NCI-H524 (cell line): ENCODE data around the gene LSM6.

Source experiments
- DNase-seq, 2 experiments: peaks; one replicate each; lab custom pipeline; 2025; lab: John Stamatoyannopoulos, UW

LSM6 gene

DNA sequence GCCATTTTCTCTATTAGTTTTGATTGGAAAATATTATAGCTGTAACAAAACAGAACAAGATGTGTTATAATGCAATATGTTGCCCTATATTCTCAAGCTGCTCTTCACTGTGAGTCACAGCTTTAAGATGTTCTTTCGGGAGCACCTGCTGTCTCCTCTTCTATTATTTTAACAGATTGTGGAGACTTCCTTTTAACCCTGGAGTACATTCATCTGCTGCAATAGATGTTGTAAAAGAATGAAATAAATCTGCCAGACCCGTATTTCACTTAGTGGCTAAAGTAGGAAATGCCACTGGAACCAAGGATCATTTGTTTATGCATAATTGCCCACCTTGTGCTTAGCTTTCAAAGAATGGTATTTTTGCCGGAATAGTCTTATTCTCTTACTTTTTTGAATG lies 11.1 kb downstream of the LSM6 start:
- DNase-seq = peak in 1 of 2 experiments; percentile 50

DNA sequence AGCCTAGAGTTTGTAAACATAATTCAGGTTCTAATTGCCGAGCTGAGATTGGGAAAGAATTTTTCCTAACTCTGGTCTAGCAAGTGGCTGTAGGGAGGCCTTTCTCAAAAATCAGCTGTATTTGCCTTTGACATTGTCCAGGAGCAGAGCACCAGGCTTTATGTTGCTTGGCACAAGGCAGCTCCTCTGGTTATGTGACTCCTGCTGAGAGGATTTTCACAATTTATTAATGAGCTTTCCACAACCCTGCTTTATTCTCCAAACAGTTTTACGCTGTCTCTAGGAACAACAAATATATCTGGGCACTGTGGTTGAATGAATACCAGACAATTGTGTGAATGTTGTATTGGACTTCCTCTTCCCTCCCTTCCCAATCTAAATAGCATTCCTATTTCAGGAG lies 14.9 kb downstream of the LSM6 start:
- DNase-seq = no peak

DNA sequence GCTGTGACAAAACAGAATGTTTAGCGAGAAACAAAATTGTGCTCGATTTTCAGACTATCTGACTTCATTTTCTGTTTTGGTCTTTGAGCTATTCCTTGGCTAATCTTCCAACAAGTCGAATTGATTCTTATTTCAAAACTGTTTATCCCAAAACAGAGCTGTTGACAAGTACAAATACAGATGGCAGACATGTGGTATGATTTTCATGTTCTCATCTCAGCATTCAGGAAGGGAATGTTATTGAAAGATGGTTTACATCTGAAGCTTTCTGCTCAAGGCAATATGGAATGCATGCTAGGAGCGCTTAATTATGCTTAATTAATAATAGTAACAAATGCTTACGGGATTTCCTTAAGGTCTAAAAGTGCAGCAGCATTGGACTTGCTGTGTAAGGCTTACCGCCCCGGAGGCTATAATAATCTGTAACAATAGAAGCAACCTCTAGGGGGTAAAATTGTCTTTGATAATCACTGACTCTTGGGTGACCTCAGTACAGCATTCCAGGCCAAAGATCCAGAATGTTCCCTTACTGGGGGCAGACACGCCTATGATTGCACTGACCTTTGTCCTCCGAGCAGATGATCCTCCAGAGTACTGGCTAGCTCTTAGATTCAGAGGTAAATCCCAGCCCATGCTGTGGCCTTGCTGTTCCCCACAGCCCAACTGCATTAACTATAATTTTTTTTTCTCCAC lies 16.4 kb downstream of the LSM6 start:
- DNase-seq = no peak

DNA sequence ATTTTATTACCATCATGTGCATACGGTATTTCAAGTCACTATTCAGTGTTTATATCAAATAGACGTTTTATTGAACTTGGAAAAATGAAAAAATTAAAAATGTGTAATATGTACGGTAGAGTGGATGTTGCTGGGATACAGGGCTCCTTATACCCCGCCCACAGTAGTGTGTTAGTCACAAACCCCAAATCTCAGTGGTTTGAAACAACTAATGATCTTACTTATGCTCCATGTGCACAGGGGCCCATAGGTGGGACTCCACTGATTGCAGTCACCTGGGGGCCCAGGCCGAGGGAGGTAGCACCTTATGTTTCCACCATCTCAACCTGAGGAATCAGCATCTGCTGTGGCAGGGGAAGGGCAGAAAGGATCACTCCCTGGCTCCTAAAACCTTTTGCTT lies 18.1 kb downstream of the LSM6 start:
- DNase-seq = no peak

DNA sequence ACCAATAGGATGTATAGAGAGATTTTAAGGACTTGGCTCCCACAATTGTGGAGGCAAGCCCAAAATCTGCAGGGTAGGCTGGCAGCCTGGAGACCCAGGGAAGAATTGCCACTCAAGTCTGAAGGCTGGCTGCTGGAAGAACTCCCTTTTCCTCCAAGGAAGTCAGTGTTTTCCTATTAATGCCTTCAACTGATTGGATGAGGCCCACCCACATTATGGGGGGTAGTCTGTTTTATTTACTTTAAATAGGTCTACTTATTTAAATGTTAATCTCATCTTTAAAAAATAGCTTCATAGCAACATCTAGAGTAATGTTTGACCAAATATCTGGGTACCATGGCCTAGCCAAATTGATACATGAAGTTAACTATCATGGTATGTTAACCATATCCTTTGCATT lies 18.7 kb downstream of the LSM6 start:
- DNase-seq = no peak

DNA sequence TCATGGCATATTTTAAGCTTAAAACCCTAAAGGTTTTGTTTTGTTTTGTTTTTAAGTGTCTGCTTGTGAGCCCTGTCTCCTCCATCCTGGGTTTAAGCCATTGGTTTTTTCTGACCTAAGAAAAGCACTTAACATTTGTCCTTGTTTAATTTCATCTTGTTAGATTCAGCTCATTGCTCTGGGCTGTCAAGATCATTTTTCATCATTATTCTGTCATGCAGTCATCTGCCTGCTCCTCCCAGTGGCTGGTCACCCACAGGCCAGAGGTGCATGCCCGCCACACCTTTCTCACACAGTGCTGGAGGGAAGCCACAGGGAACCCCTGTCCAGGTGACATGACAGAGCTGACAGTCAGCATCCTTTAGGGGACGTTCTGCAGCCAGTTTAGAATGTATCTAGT lies 27.1 kb downstream of the LSM6 start:
- DNase-seq = no peak

DNA sequence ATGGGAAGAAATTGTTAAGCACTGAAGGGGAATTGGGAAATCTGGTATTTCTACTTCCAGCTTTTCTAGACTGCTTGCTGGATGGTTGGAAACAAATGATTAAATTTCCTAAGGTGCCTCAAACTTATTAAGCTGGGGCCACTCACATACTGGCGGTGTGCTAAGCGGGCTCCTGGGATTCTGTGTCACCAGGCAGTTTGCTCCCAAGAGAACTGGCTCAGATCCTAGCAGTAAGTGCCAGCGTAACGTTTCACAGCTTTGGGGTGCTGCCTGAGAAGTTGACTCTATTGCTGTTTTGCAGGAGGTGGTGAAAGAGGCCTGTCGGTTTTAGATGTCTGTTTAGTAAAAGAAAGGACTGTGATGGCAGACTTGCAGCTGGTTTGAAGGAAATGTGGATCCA lies 31.9 kb downstream of the LSM6 start:
- no peak for DNase-seq

DNA sequence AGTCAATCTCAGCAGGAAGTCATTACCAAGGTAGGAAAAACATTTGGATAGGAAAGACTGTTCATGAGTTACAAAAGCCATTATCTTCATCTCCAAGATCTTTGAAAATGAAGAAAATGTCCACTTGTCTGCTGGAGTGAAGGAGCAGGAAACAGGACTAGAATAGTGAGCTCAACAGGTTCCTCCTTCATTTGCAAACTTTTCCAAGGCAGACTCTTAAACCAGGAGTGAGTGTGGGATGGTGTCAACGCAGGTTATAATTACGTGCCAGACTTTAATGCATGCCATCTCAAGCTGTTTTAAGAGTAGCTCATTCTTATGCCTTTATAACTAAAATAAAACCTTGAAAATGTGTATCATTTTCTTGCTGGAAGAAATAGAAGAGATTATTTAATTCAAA lies 35.4 kb downstream of the LSM6 start:
- DNase-seq = no peak

DNA sequence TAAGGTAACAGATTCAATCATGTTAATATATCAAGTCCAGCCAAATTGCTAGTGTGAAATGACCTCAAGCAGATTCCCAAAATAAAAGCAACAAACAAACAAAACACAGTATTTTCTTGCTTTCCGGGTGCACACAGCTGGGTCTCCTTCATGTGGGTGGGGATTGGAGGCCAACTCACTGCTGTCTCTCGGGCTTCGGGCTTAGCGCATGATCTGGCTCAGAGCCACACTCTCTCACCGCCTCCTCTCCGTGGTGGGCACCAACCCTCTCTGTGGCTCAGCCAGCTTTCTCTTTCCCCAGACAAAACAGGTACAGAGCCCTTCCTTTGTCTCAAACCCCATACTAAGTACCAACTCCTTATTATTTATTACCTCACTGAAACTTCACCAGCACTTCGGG lies 35.9 kb downstream of the LSM6 start:
- DNase-seq = no peak

DNA sequence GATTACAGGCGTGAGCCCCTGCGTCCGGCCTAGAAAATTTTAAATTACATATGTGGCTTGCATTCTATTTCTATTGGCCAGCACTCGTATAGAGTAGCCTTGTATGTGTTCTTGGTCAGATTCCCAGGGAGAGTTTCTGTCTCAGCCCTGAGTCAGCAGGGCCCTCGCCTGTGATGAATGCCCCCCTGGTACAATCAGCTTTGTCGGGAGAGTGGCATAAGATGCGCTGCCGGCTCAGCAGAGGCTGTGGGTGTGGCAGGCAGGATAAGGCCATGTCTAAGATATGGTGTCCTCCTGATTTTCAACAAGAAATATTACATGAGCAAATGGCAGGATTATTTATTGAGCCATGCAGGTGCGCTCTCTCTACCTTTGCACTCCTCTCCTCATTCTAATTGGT lies 37.3 kb downstream of the LSM6 start:
- DNase-seq = no peak

DNA sequence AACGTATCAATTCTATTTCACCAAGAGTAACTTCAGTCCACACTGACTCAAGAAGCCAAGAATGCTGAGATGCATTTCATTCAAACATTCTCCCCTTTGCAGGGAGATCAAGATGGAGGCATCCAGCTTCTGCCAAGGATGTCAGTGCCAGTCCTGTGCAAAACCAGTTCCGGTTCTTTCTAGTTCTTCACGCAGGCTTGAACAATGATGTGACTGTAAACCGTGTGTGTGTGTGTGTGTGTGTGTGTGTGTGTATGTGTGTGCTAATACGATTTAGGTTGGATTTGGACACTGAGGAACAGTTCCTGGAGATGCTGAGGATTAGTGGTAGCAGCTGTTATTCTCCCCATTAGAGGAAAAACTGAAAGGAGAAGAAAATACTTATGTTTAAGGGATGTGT lies 38.7 kb downstream of the LSM6 start, which contains the start of gene REELD1:
TSS of gene REELD1 (plus strand) at position 301 of the 400 bp plus-strand sequence. CDS start 2,415 bp downstream, outside the sequence.
- DNase-seq = peak; percentile 18 to 46

DNA sequence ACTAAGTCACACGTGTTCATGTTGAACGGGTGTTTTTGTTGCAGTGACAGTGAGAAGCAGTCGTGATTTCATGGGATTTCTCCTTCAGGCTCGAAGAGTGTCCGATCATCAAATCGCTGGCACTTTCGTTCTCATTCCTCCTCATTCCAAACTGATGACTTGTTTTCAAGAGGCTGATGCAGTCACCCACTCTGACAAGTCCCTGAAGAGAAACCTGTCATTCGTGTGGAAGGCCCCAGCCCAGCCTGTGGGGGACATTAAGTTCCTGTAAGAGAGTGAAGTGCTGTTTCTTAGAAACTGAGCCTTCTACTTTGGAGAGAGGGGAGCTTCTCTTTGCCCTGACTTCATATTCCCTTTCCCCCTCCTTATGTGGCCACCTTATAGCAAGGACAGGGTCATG lies 46.8 kb downstream of the LSM6 start:
- no peak for DNase-seq

DNA sequence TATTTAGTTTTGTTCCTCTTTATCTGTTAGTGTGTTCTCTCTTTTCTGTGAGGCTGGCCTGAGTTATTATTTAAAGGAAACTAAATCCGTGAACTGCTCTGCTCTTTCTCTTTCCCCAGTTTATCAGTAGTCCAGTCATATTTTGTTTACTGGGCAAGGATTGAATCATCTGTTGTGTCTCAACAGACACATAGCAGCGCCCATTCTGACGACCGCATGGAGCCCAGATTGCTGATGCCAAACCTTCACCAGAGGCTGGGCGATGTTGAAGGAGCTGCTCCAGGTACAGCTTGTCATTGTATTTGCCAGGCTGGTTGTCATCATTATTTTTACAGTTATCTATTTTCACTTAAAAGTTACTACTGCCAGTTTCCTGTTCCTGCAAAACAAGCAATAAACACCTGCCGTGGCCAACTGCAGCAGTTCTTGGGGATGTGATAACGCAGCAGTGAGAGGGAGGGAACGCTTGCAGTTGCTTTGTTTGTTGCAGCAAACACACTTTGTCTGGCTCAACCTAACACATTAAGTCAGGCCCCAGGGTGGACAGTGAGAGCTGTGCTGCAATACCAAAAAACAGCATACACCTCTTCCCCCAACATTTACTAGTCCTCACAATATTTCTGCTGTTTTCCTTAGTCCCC lies 48.9 kb downstream of the LSM6 start:
- no peak for DNase-seq

DNA sequence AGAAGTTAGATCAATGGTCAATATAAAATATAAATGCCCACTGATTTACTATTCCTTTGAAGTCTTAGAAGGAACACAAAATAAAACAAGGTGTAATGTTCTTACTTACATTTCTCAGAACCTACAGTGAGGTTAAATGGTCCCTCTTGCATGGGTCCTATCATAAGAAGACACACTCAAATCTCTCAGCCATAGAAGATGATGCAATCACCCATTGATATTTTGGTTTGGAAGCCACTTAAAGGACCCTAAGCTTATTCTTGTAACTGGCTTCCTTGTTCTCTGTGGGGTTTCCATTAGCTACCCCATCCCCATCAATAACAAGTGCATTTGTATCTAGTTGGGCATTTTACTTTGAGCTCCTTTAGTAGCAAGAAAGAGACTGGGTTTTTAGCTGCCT lies 53.9 kb downstream of the LSM6 start:
- DNase-seq = no peak

DNA sequence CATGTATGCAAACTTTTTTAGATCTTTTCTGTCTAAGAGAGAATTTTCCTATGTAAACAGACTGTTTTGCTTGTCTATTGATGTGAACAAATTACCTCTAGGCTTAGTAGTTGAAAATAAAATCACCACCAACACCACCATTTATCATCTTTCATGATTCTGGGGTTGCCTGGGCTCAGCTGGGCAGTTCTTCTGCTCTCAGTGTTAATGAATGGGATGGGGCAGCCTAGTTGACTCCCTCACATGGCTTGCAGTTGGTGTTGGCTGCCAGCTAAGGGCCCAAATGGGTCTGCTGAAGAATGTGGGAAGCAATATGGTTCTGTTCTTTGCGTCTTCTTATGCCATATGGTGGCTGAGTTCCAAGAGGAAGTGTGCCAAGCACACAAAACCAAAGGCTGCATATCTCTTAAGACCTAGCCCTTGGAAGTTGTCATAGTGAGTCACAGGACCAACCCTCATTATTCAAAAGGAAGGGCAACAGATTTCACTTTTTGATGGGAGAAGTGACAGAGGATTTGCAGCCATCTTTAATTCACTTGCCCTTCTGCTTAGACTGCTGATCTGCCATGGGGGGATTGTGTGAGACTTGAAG lies 56.7 kb downstream of the LSM6 start:
- no peak for DNase-seq

DNA sequence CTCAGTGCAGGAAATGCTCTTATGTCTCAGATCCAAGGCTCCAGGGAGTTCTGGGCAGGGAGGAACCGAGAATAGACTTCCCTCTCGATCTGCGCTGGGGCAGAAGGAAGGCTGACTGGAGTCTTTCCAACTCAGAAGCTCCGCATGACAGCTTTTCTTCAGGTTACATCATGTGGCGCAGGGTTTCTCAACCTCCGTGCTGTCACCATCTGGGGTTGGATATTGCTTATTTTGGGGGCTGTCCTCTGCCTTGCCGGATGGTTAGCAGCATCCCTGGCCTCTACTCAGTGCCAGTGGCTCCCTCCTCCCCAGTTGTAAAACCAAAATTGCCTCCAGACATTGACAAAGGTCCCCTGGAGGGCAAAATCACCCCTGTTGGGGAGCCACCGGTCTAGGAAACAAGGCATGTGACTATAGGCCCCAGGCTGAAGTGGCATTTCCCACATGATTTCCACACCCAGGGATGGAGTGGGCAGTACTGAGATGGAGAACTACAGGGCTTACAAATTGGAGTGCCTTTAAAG lies 60.2 kb downstream of the LSM6 start:
- no peak for DNase-seq

DNA sequence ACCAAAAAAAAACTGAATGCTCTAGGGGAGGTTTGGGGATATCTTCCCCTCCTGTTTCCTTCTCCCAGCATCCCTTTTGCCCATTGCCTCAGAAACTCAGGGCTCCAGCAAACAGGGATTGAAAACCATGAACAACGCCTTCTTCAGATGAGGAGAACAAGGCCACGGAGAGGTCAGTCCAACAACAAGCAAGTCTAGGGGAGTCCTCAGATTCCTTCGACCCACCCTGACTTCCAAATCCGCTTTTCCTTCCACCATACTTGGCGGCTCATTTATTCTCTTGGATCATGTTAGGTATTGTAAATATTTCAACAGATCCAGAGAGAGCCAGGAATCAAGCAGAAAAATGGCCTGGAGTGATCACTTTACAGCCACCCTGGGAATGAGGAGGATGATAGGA lies 60.7 kb downstream of the LSM6 start:
- no peak for DNase-seq

DNA sequence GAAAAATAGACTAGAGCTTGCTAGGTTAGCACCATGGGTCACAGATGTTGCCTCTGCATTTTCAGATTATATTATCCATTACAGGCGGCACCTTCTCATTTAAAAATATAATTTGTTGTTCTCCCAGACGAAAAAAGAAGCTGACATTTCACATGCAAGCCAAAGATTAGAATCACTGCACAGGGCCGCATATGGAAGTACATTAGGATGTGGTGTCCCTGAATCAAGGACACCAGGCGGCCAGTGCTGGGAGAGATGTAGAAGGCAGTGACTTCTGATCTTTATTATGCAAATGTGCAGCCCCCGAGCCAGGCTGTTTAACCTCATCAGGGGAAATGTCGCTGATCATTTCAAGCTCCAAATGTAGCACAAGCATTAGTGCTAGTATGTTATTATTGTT lies 61.6 kb downstream of the LSM6 start:
- no peak for DNase-seq

DNA sequence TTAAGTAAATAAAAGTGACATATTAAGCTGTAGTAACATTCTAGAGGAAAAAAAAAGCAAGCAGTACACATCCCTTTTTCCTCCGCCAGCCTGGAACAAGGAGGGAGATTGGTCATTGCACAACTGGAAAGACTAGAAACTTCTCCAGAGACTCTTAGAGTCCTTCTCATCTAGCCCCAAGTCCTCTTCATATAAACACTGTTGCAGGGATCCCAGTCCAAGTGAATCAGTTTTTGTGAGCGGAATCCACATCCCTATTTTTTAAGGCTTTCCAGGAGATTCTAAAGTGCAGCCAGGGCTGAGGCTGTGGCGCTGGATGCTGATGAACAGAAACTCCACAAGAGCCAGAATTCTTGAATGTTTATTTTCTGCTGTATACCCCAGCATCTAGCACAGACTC lies 62.6 kb downstream of the LSM6 start:
- DNase-seq = no peak
